Mesenchymal stem cell (in vitro differentiated cells and primary cell): Measurements from ENCODE around the gene LRP1B.
"Not testable (repeated sequence)": the region's sequence is repeated elsewhere in the genome, so short reads cannot be mapped to it uniquely, and the experiment has no call there.

Source experiments
- DNase-seq: peaks from one replicate; pipeline ENCODE4 v3.0.0-alpha.2; 2013
- H2AFZ ChIP-seq: one replicate; pipeline ENCODE4 v1.6.1; 2013; ENCODE audit warnings: low read depth, mild to moderate bottlenecking, control low read depth, inconsistent platforms, low read length, moderate library complexity
- H2AK5ac ChIP-seq: 2 replicates; pipeline ENCODE4 v1.6.1; 2013; ENCODE audit warnings: low read length, moderate library complexity, mild to moderate bottlenecking, inconsistent platforms; ENCODE audit not compliant: severe bottlenecking
- H2BK120ac ChIP-seq: one replicate; pipeline ENCODE4 v1.6.1; 2013; ENCODE audit warnings: low read depth, mild to moderate bottlenecking, inconsistent platforms, low read length, moderate library complexity
- H2BK12ac ChIP-seq, 2 experiments: one replicate each; pipeline ENCODE4 v1.6.1; 2013; ENCODE audit warnings: inconsistent platforms in 2 of 2, low read length in 2 of 2, mild to moderate bottlenecking in 2 of 2, moderate library complexity in 2 of 2, control low read depth in 1 of 2
- H2BK15ac ChIP-seq: one replicate; pipeline ENCODE4 v1.6.1; 2013; ENCODE audit warnings: mild to moderate bottlenecking, low read depth, inconsistent platforms; ENCODE audit not compliant: poor library complexity, severe bottlenecking
- H2BK5ac ChIP-seq: 2 replicates; pipeline ENCODE4 v1.6.1; 2013; ENCODE audit warnings: low read depth, mild to moderate bottlenecking, low read length, control low read depth, inconsistent platforms; ENCODE audit not compliant: poor library complexity, severe bottlenecking
- H3K14ac ChIP-seq, 2 experiments: one replicate each; pipeline ENCODE4 v1.6.1; 2013; ENCODE audit warnings: inconsistent platforms in 2 of 2, low read length in 2 of 2, control low read depth in 1 of 2, mild to moderate bottlenecking in 1 of 2, moderate library complexity in 1 of 2
- H3K18ac ChIP-seq, 2 experiments: one replicate each; pipeline ENCODE4 v1.6.1; 2013; ENCODE audit warnings: inconsistent platforms in 2 of 2, low read length in 2 of 2, control low read depth in 1 of 2, low read depth in 1 of 2, mild to moderate bottlenecking in 1 of 2
- H3K23ac ChIP-seq, 2 experiments: one replicate each; pipeline ENCODE4 v1.6.1; 2013; ENCODE audit warnings: inconsistent platforms in 2 of 2, low read length in 2 of 2, mild to moderate bottlenecking in 2 of 2, moderate library complexity in 2 of 2, control low read depth in 1 of 2
- H3K27ac ChIP-seq: 2 replicates; pipeline ENCODE4 v1.5.1; 2013; ENCODE audit warnings: mild to moderate bottlenecking, moderate library complexity, low read length, control low read depth, inconsistent platforms; ENCODE audit not compliant: poor library complexity, severe bottlenecking
- H3K27me3 ChIP-seq, 2 experiments: 2 replicates each; pipeline versions ENCODE4 v1.6.1 to v1.7.0; 2013; ENCODE audit warnings: low read length in 2 of 2, mild to moderate bottlenecking in 2 of 2, moderate library complexity in 2 of 2, control low read depth in 1 of 2, inconsistent platforms in 1 of 2; ENCODE audit not compliant: control insufficient read depth in 1 of 2, insufficient read depth in 1 of 2
- H3K36me3 ChIP-seq, 2 experiments: 2 replicates each; pipeline versions ENCODE4 v1.6.1 to v1.7.0; 2013; ENCODE audit warnings: low read length in 2 of 2, control low read depth in 1 of 2, inconsistent platforms in 1 of 2, low read depth in 1 of 2, mild to moderate bottlenecking in 1 of 2; ENCODE audit not compliant: insufficient read depth in 2 of 2, control insufficient read depth in 1 of 2
- H3K4ac ChIP-seq, 2 experiments: one replicate each; pipeline ENCODE4 v1.6.1; 2013; ENCODE audit warnings: inconsistent platforms in 2 of 2, low read length in 2 of 2, mild to moderate bottlenecking in 2 of 2, moderate library complexity in 2 of 2, control low read depth in 1 of 2, low read depth in 1 of 2
- H3K4me1 ChIP-seq: 2 replicates; pipeline ENCODE4 v1.6.1; 2013; ENCODE audit warnings: low read depth, low read length, control low read depth; ENCODE audit not compliant: control insufficient read depth, insufficient read depth
- H3K4me2 ChIP-seq: 2 replicates; pipeline ENCODE4 v1.6.1; 2013; ENCODE audit warnings: low read length, mild to moderate bottlenecking, inconsistent platforms; ENCODE audit not compliant: poor library complexity, severe bottlenecking
- H3K4me3 ChIP-seq, 2 experiments: 2 replicates each; pipeline versions ENCODE4 v1.5.1 to v1.7.0; 2013; ENCODE audit warnings: low read length in 2 of 2, mild to moderate bottlenecking in 2 of 2, control low read depth in 1 of 2, low read depth in 1 of 2; ENCODE audit not compliant: insufficient read depth in 1 of 2
- H3K79me1 ChIP-seq: replicated peaks from 2 replicates; pipeline ENCODE4 v1.6.1; 2013; ENCODE audit warnings: mild to moderate bottlenecking, control low read depth, low read length, inconsistent platforms; ENCODE audit not compliant: poor library complexity, severe bottlenecking
- H3K9ac ChIP-seq: 2 replicates; pipeline ENCODE4 v1.7.0; 2013; ENCODE audit warnings: mild to moderate bottlenecking, low read length, moderate library complexity
- H3K9me3 ChIP-seq: 2 replicates; pipeline ENCODE4 v1.7.0; 2013; ENCODE audit warnings: mild to moderate bottlenecking, low read length; ENCODE audit not compliant: control insufficient read depth
- H4K8ac ChIP-seq: one replicate; pipeline ENCODE4 v1.6.1; 2013; ENCODE audit warnings: inconsistent platforms, mild to moderate bottlenecking, low read length, moderate library complexity
- H4K91ac ChIP-seq: one replicate; pipeline ENCODE4 v1.6.1; 2013; ENCODE audit warnings: mild to moderate bottlenecking, low read length, inconsistent platforms
- WGBS: methylation state at CpG from one replicate; pipeline ENCODE4 v1.1.7; 2013; ENCODE audit warnings: mixed read lengths; 5-methylcytosine and 5-hydroxymethylcytosine counted together

LRP1B gene

GRCh38 chr2:140348826-140349225, 1782.0 kb downstream of the LRP1B start:
- 83% methylated on average over 3 of the region's 4 CpGs for WGBS

GRCh38 chr2:140344838-140345237, 1786.0 kb downstream of the LRP1B start:
- WGBS = 100% methylated on average over 1 of the region's 1 CpG

More at GRCh38 chr2:140348826-140349225, 1782.0 kb downstream of the LRP1B start:
- no peaks in the 10 kb centered on the region for H3K36me3 ChIP-seq
- no peak overlapping the region for H3K23ac ChIP-seq
- no peak overlapping the region for H3K4me3 ChIP-seq
- H3K27ac ChIP-seq = no peak overlapping the region
- H2BK5ac ChIP-seq = no peak overlapping the region
- DNase-seq = no peak
- no peaks in the 10 kb centered on the region for H3K9me3 ChIP-seq
- no peak overlapping the region for H2BK12ac ChIP-seq
- H3K4me1 ChIP-seq = no peaks in the 10 kb centered on the region
- H3K14ac ChIP-seq = no peak overlapping the region
- no peak overlapping the region for H4K91ac ChIP-seq
- no peak overlapping the region for H3K9ac ChIP-seq
- no peak overlapping the region for H4K8ac ChIP-seq
- no peak overlapping the region for H3K18ac ChIP-seq
- H3K79me1 ChIP-seq = no peaks in the 10 kb centered on the region
- H3K4me2 ChIP-seq = no peak overlapping the region
- H3K27me3 ChIP-seq = no peaks in the 10 kb centered on the region
- H2BK15ac ChIP-seq = no peak overlapping the region
- H2AK5ac ChIP-seq = no peak overlapping the region
- H3K4ac ChIP-seq = no peak overlapping the region
- no peak overlapping the region for H2AFZ ChIP-seq
- H2BK120ac ChIP-seq = no peak overlapping the region

GRCh38 chr2:140344266-140344665, 1786.5 kb downstream of the LRP1B start:
- not testable (repeated sequence) for H3K23ac ChIP-seq, H3K4me1 ChIP-seq, H3K18ac ChIP-seq, H2BK15ac ChIP-seq, H3K36me3 ChIP-seq, H3K9ac ChIP-seq, H3K27me3 ChIP-seq, H3K9me3 ChIP-seq, DNase-seq, H3K4me2 ChIP-seq, H3K27ac ChIP-seq, H2AK5ac ChIP-seq, H3K79me1 ChIP-seq, H2BK5ac ChIP-seq, H3K14ac ChIP-seq, H2AFZ ChIP-seq, H2BK12ac ChIP-seq, H4K91ac ChIP-seq, H3K4me3 ChIP-seq, H3K4ac ChIP-seq, H4K8ac ChIP-seq, H2BK120ac ChIP-seq
- WGBS = 96% methylated on average over 1 of the region's 1 CpG

More at GRCh38 chr2:140344838-140345237, 1786.0 kb downstream of the LRP1B start:
- Histone ChIP-seq H2AK5ac (no peak overlapping the region), H2BK12ac (no peak overlapping the region), H3K14ac (no peak overlapping the region), H2BK5ac (no peak overlapping the region), H3K4ac (no peak overlapping the region), H3K79me1 (no peaks in the 10 kb centered on the region), H3K4me2 (no peak overlapping the region), H2AFZ (no peak overlapping the region), H3K9me3 (no peaks in the 10 kb centered on the region), H3K18ac (no peak overlapping the region), H4K91ac (no peak overlapping the region), H2BK15ac (no peak overlapping the region), H2BK120ac (no peak overlapping the region), H3K9ac (no peak overlapping the region), H3K36me3 (no peaks in the 10 kb centered on the region), H3K27ac (no peak overlapping the region), H3K4me1 (no peaks in the 10 kb centered on the region), H3K4me3 (no peak overlapping the region), H3K27me3 (no peaks in the 10 kb centered on the region), H3K23ac (no peak overlapping the region), H4K8ac (no peak overlapping the region)
- DNase-seq = no peak

DNA sequence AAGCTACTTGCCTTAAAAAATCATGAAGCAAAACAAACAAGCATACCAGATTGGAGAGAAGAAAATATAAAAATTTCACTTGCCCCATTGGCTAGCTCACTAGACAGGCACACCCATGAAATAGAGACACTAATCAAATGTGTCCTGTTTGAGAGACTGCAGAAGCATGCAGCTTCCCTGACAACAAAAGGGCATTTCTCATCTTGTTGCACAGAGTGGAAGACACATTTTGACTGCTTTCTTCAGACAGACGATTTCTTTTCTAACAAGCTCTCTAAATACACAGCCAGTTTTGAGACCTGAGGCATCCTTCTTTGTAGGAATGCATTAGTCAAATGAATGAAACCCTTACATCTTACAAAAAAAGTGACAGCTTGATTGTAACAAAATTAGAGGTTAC, 1792.0 kb downstream of the LRP1B start:
- Histone ChIP-seq H2AK5ac (no peak overlapping the region), H3K9me3 (no peaks in the 10 kb centered on the region), H3K4ac (no peak overlapping the region), H3K4me1 (no peaks in the 10 kb centered on the region), H2AFZ (no peak overlapping the region), H4K8ac (no peak overlapping the region), H2BK15ac (no peak overlapping the region), H3K27me3 (no peaks in the 10 kb centered on the region), H3K4me3 (no peak overlapping the region), H3K18ac (no peak overlapping the region), H3K9ac (no peak overlapping the region), H3K14ac (no peak overlapping the region), H2BK12ac (no peak overlapping the region), H3K79me1 (no peaks in the 10 kb centered on the region), H3K4me2 (no peak overlapping the region), H2BK5ac (no peak overlapping the region), H3K23ac (no peak overlapping the region), H3K27ac (no peak overlapping the region), H2BK120ac (no peak overlapping the region), H4K91ac (no peak overlapping the region), H3K36me3 (no peaks in the 10 kb centered on the region)
- no peak for DNase-seq
- no CpG with 5 or more reads among the region's 1 CpG for WGBS
